Adipocyte (in vitro differentiated cells): ENCODE results near the gene TRIM22.
A peak's percentile ranks its signal among the peaks of the same experiment; 100 is the strongest.
"Not testable (repeated sequence)": the region's sequence is repeated elsewhere in the genome, so short reads cannot be mapped to it uniquely, and the experiment has no call there.

Experiments used
- DNase-seq: peaks from one replicate; pipeline ENCODE4 v3.0.0-alpha.2; 2015; ENCODE audit warnings: low read depth
- H3K27me3 ChIP-seq: replicated peaks from 2 replicates; pipeline ENCODE4 v1.7.0; 2013; ENCODE audit warnings: mild to moderate bottlenecking, low read length, moderate library complexity; ENCODE audit not compliant: control insufficient read depth, insufficient read depth
- H3K36me3 ChIP-seq: 2 replicates; pipeline ENCODE4 v1.7.0; 2013; ENCODE audit warnings: low read length, mild to moderate bottlenecking, moderate library complexity; ENCODE audit not compliant: control insufficient read depth, insufficient read depth, severe bottlenecking
- H3K4me1 ChIP-seq: 2 replicates; pipeline ENCODE4 v1.7.0; 2013; ENCODE audit warnings: mild to moderate bottlenecking, low read length, moderate library complexity; ENCODE audit not compliant: control insufficient read depth, insufficient read depth
- H3K4me3 ChIP-seq: 2 replicates; pipeline ENCODE4 v1.7.0; 2013; ENCODE audit warnings: mild to moderate bottlenecking, low read length, moderate library complexity
- H3K9ac ChIP-seq: 2 replicates; pipeline ENCODE4 v1.7.0; 2013; ENCODE audit warnings: mild to moderate bottlenecking, low read length, moderate library complexity
- H3K9me3 ChIP-seq: 2 replicates; pipeline ENCODE4 v1.7.0; 2013; ENCODE audit warnings: mild to moderate bottlenecking, low read length, moderate library complexity; ENCODE audit not compliant: control insufficient read depth

The TRIM22 gene

GRCh38 chr11:5691238-5691963, 1.8 kb downstream of the TRIM22 start:
- H3K27me3 ChIP-seq, DNase-seq, H3K9me3 ChIP-seq: not testable (repeated sequence)
- Histone ChIP-seq H3K36me3 (peaks cover 15% of the 10 kb centered on the region), H3K4me1 (peaks cover 18% of the 10 kb centered on the region), H3K4me3 (peak overlapping the region; percentile 89), H3K9ac (peak overlapping the region; percentile 93)

- Histone ChIP-seq H3K36me3 (peaks cover 20% of the 10 kb centered on the region), H3K9me3 (no peaks in the 10 kb centered on the region), H3K9ac (peak overlapping the region; percentile 34), H3K4me1 (peaks cover 18% of the 10 kb centered on the region), H3K27me3 (no peaks in the 10 kb centered on the region), H3K4me3 (peak overlapping the region; percentile 89)
- no peak for DNase-seq
These were observed 2.4 kb downstream of the TRIM22 start for GRCh38 chr11:5691964-5692361.

DNA sequence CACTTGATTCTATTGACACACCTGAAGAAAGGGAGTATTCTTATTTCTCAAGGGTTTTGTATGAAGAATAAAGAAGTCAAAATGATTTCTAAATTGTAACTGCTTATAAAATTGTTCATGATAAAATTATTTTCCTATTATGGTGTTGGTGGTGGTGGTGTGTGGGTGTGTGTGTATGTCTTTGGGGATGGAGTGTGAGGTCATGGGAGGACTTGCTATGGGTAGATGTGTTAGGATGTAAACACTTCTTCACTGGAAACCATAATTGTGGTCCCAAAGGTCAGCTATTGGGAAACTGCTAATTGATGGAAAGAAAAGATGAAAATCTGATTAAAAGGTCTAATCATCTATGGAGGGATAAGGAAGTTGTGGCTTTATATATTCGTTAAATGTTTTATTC, 5.1 kb downstream of the TRIM22 start:
- H3K9me3 ChIP-seq, result no peaks in the 10 kb centered on the region
- no peak overlapping the region for H3K4me3 ChIP-seq
- DNase-seq, result no peak
- no peaks in the 10 kb centered on the region for H3K27me3 ChIP-seq
- H3K9ac ChIP-seq, result no peak overlapping the region
- H3K4me1 ChIP-seq, result peaks cover 11% of the 10 kb centered on the region
- H3K36me3 ChIP-seq, result peaks cover 40% of the 10 kb centered on the region

DNA sequence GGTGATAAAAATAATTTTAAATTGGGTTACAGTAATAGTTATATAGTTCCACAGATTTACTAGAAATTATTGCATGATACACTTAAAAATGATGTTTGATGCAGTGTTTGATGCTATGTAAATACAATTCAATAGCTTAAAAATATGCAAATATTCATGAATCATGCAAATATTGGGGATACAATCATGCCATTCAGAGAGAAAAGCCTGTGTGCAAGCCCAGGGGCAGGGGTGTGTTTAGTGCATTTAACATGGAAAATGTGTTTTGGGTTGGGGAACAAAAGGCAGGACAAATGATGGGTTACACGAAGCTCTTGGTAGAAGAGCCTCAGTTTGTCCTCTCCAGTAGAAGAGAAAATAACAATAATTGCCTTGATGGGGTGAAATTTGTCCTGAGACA, 6.0 kb downstream of the TRIM22 start:
- peaks cover 48% of the 10 kb centered on the region for H3K36me3 ChIP-seq
- no peaks in the 10 kb centered on the region for H3K9me3 ChIP-seq
- DNase-seq, result no peak
- no peak overlapping the region for H3K9ac ChIP-seq
- H3K27me3 ChIP-seq, result no peaks in the 10 kb centered on the region
- peaks cover 11% of the 10 kb centered on the region for H3K4me1 ChIP-seq
- no peak overlapping the region for H3K4me3 ChIP-seq

GRCh38 chr11:5696210-5696609, 6.6 kb downstream of the TRIM22 start:
- Histone ChIP-seq H3K36me3 (peaks cover 53% of the 10 kb centered on the region), H3K9me3 (no peaks in the 10 kb centered on the region), H3K27me3 (no peaks in the 10 kb centered on the region), H3K4me1 (peaks cover 16% of the 10 kb centered on the region), H3K9ac (no peak overlapping the region), H3K4me3 (no peak overlapping the region)
- no peak for DNase-seq

DNA sequence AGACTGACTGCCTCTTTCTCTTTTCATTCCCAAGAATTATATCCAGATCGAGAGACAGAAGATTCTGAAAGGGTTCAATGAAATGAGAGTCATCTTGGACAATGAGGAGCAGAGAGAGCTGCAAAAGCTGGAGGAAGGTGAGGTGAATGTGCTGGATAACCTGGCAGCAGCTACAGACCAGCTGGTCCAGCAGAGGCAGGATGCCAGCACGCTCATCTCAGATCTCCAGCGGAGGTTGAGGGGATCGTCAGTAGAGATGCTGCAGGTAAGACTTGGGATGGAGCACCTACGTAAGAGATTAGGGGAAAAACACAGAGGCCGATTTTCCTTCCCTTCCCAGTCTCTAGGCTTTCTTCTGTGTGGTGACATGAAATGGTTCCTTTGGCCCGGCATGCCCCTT, 8.7 kb downstream of the TRIM22 start:
- Histone ChIP-seq H3K36me3 (peaks cover 69% of the 10 kb centered on the region), H3K9ac (no peak overlapping the region), H3K4me3 (no peak overlapping the region), H3K9me3 (no peaks in the 10 kb centered on the region), H3K27me3 (no peaks in the 10 kb centered on the region), H3K4me1 (peaks cover 12% of the 10 kb centered on the region)
- no peak for DNase-seq

DNA sequence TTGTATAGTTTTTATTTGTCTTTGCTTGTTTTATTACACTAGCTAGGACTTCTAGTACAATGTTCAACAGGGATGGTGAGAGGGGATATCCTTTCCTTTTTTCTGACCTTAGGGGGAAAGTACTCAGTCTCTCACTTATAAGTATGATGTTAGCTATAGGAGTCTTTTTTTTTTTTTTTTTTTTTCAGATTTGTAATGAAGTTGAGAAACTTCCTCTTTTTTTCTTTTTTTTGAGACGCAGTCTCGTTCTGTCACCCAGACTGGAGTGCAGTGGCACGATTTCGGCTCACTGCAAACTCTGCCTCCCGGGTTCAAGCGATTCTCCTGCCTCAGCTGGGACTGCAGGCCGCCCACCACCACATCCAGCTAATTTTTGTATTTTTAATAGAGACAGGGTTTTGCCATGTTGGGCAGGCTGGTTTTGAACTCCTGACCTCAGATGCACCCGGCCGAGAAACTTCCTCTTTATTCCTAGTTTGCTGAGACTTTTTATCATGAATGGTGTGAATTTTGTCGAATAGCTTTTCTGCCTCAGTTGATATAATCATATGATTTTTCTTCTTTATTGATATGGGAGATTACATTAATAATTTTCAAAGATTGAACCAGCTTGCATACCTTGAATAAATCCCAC, 10.9 kb downstream of the TRIM22 start:
- Histone ChIP-seq H3K9me3 (no peaks in the 10 kb centered on the region), H3K27me3 (no peaks in the 10 kb centered on the region), H3K9ac (no peak overlapping the region), H3K4me3 (no peak overlapping the region), H3K36me3 (peaks cover 81% of the 10 kb centered on the region), H3K4me1 (peaks cover 15% of the 10 kb centered on the region)
- no peak for DNase-seq

- H3K9me3 ChIP-seq, result no peaks in the 10 kb centered on the region
- H3K9ac ChIP-seq, result no peak overlapping the region
- H3K36me3 ChIP-seq, result peaks cover 84% of the 10 kb centered on the region
- H3K4me1 ChIP-seq, result peaks cover 13% of the 10 kb centered on the region
- DNase-seq, result peak; percentile 9
- H3K4me3 ChIP-seq, result no peak overlapping the region
- no peaks in the 10 kb centered on the region for H3K27me3 ChIP-seq
These were observed 11.5 kb downstream of the TRIM22 start for GRCh38 chr11:5701055-5701577.

GRCh38 chr11:5703741-5704536, 14.3 kb downstream of the TRIM22 start:
- DNase-seq, result no peak
- Histone ChIP-seq H3K27me3 (no peaks in the 10 kb centered on the region), H3K4me3 (no peak overlapping the region)

GRCh38 chr11:5705688-5706087, 16.1 kb downstream of the TRIM22 start:
- no peak for DNase-seq
- Histone ChIP-seq H3K36me3 (peaks cover 91% of the 10 kb centered on the region), H3K9me3 (no peaks in the 10 kb centered on the region), H3K4me3 (no peak overlapping the region), H3K4me1 (peaks cover 10% of the 10 kb centered on the region), H3K27me3 (no peaks in the 10 kb centered on the region), H3K9ac (no peak overlapping the region)

More at GRCh38 chr11:5703741-5704536, 14.3 kb downstream of the TRIM22 start:
- H3K9ac ChIP-seq, result no peak overlapping the region
- no peaks in the 10 kb centered on the region for H3K9me3 ChIP-seq
- peaks cover 85% of the 10 kb centered on the region for H3K36me3 ChIP-seq
- peaks cover 10% of the 10 kb centered on the region for H3K4me1 ChIP-seq

DNA sequence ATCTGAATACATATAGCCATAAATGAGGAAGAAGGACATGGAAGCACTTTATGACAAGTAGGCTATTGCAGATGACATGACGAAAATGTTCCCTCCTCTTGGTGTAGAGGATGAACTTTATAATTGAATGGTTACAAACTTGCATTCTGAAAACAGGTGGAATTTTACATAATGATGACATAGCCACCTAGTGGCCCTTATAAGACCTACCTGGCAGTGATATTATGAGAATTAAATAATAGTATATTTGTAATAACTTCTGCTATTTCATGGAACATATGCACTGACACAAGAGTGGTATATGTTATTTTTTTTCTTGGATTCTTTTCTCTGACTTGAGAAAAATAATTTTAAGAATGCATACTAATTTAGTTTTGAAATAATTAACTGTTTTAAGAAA, 22.9 kb downstream of the TRIM22 start:
- Histone ChIP-seq H3K4me1 (no peaks in the 10 kb centered on the region), H3K27me3 (no peaks in the 10 kb centered on the region), H3K9me3 (no peaks in the 10 kb centered on the region), H3K9ac (no peak overlapping the region), H3K4me3 (no peak overlapping the region), H3K36me3 (peaks cover 42% of the 10 kb centered on the region)
- DNase-seq, result peak; percentile 12
